Right kidney (tissue), 1 donor: ENCODE measurements around the gene RAP1A.

Experiments
- DNase-seq: peaks from one replicate; pipeline ENCODE4 v3.0.0-alpha.2; 2016

Gene RAP1A

GRCh38 chr1:111761717-111762116 is 142.1 kb downstream of the RAP1A start:
- no peak for DNase-seq

DNA sequence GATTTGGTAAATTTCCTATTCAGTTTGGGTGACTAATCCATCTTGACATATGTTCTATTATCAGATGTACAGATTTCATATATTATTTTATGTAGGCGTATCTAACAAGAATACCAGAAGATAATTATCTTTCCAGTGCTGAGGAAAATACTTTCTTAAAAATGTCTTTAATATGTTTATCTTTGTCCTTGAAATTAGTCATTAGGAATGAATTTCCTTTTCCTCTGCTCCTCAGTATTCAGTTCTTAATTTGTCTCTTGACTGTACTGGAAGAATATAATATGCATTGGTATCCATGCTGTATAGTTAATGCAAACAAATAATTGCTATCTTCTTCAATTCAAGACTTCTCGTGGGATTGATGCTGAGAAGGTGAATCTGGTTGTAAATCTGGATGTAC is 142.7 kb downstream of the RAP1A start:
- DNase-seq: no peak
